ENCODE results near the gene RNF32. TPM values are rescaled to one million over a fixed set of nuclear protein-coding genes. Genes with fewer than 3 reads are reported as not detected.
A peak's percentile ranks its signal among the peaks of the same experiment; 100 is the strongest.

Gene RNF32
- total RNA-seq, 1 experiment from 2014 or later: 3.0 TPM

GRCh38 chr7:156702399-156702798, 61.8 kb downstream of the RNF32 start:
- H3K27me3 Mint-ChIP-seq (ENCODE audit: insufficient read depth, unreplicated experiment): no peaks in the 10 kb centered on the region
- intact Hi-C loops (cut with micrococcal nuclease): no loop called here
- ChIA-PET CTCF (no interaction called here), POLR2A (no interaction called here)
- no peak overlapping the region for H3K27ac Mint-ChIP-seq (ENCODE audit: low read depth, unreplicated experiment)
- peaks cover 13% of the 10 kb centered on the region for H3K4me1 Mint-ChIP-seq (ENCODE audit: insufficient read depth, unreplicated experiment)
- DNase-seq (ENCODE audit: unreplicated experiment): no peak
- H3K36me3 Mint-ChIP-seq (ENCODE audit: insufficient read depth, unreplicated experiment): peaks cover 27% of the 10 kb centered on the region
- TF ChIP-seq, protein P1, sequence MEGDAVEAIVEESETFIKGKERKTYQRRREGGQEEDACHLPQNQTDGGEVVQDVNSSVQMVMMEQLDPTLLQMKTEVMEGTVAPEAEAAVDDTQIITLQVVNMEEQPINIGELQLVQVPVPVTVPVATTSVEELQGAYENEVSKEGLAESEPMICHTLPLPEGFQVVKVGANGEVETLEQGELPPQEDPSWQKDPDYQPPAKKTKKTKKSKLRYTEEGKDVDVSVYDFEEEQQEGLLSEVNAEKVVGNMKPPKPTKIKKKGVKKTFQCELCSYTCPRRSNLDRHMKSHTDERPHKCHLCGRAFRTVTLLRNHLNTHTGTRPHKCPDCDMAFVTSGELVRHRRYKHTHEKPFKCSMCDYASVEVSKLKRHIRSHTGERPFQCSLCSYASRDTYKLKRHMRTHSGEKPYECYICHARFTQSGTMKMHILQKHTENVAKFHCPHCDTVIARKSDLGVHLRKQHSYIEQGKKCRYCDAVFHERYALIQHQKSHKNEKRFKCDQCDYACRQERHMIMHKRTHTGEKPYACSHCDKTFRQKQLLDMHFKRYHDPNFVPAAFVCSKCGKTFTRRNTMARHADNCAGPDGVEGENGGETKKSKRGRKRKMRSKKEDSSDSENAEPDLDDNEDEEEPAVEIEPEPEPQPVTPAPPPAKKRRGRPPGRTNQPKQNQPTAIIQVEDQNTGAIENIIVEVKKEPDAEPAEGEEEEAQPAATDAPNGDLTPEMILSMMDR (IDR thresholded peaks at IDR 0.05; ENCODE audit: unreplicated experiment): no peak
- H3K4me3 Mint-ChIP-seq (ENCODE audit: unreplicated experiment): no peak overlapping the region
- BruUV-seq (replicated peaks): no TSS peak
- no peaks in the 10 kb centered on the region for H3K9me3 Mint-ChIP-seq (ENCODE audit: unreplicated experiment)

DNA sequence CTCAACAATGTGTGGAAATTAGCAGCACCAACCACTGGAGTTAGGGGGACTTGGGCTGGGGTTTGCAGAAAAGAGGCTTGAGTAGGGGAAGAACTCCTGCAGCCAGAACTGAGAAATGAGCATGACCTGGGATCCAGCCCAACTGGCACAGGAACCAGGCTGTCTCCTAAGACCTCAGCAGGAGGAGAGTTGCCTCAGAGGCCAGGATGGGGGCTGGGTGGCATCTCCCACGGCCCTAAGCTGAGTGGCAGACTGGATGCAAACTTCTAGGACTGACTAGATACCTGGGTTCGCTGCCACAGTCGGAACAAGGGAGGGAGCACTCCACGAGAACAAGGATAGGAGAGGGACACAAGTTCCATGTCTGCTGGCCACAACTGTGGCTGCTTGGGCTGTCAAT, 62.6 kb downstream of the RNF32 start:
- Mint-ChIP-seq H3K4me3 (ENCODE audit: unreplicated experiment) (no peak overlapping the region), H3K9me3 (ENCODE audit: unreplicated experiment) (no peaks in the 10 kb centered on the region), H3K4me1 (ENCODE audit: insufficient read depth, unreplicated experiment) (peaks cover 13% of the 10 kb centered on the region), H3K36me3 (ENCODE audit: insufficient read depth, unreplicated experiment) (peaks cover 25% of the 10 kb centered on the region), H3K27me3 (ENCODE audit: insufficient read depth, unreplicated experiment) (no peaks in the 10 kb centered on the region), H3K27ac (ENCODE audit: low read depth, unreplicated experiment) (no peak overlapping the region)
- POLR2A ChIA-PET: no interaction called here
- no TSS peak for BruUV-seq (replicated peaks)
- CTCF ChIA-PET: no interaction called here
- no peak for DNase-seq (ENCODE audit: unreplicated experiment)
- intact Hi-C loops (cut with micrococcal nuclease): no loop called here
- TF ChIP-seq, protein P1 (IDR thresholded peaks at IDR 0.05; ENCODE audit: unreplicated experiment): no peak

DNA sequence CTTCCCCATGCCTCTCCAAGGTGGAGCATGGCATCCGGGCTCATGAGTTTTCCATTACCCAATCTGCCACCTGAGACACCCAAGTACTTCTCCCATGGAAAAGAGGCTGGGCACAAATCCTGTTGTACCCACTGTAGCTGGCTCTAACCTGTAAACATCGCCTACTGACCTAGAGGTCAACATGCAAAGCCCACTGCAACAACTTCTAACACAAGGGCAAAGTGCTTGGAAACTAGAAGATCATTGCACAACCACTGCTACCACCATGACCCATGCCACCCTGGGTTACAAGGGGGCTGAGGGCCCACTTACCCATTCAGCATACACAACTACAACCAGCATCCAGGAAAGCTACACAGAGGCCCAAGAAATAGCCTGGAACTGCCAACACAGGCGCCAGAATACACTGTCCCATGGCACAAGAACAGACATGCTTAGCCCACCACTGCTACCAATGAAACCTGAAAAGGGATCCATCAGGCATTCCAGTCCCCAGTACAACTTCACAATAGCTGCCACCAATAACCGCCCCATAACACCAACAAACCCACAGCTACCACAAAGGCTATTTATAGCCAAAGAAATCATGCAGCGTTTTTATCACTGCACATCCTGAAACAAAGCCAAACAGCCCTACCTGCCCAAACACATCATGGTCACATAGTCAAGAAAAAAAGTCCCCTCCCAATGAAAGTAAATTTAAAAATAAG, 63.4 kb downstream of the RNF32 start:
- no TSS peak for BruUV-seq (replicated peaks)
- CTCF ChIA-PET: interaction anchor here (0.6 kb wide), 1 partner anchor 546 kb away, joined by 3 read pairs; no protein-coding TSS in a partner anchor
- intact Hi-C loops (cut with micrococcal nuclease): no loop called here
- POLR2A ChIA-PET: no interaction called here
- Mint-ChIP-seq H3K9me3 (ENCODE audit: unreplicated experiment) (no peaks in the 10 kb centered on the region), H3K4me3 (ENCODE audit: unreplicated experiment) (no peak overlapping the region), H3K36me3 (ENCODE audit: insufficient read depth, unreplicated experiment) (peaks cover 21% of the 10 kb centered on the region), H3K4me1 (ENCODE audit: insufficient read depth, unreplicated experiment) (peaks cover 13% of the 10 kb centered on the region), H3K27ac (ENCODE audit: low read depth, unreplicated experiment) (no peak overlapping the region), H3K27me3 (ENCODE audit: insufficient read depth, unreplicated experiment) (no peaks in the 10 kb centered on the region)
- DNase-seq (ENCODE audit: unreplicated experiment): no peak
- TF ChIP-seq, protein P1 (IDR thresholded peaks at IDR 0.05; ENCODE audit: unreplicated experiment): no peak

DNA sequence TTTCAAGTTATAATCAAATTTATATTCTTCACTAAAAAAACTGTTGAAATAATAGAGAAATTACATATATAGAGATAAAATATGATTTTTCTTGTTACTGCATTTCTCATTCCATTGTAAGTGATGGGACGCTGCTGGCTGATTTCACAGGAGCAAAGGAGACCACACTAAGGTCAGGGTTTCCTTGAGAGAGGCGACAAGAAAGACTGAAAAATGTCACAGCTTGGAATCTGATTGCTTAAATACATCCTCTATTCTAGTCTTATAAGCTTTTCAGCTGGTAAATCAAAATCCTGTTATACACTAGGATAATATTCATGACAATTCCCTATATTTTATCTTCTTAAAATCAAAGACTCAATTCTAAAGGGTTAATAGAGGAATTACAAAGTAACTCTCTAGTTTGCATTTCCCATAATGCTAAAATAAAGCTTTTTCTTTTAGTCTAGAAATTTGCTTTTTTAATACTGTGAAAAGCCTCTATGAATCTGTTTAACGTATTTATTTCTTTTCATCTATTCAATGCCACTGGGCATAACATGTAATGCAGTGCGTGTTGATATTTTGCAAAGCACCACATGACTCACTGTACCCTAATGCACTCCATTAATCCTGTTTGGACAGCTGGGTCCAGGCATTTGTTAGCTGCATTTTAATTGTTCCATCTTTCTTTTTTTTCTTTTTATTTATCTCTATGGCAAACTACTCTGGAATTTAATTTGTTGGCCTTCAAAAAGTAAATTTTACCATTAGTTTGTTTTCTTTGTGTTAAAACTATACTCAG, 81.7 kb downstream of the RNF32 start:
- POLR2A ChIA-PET: interaction anchor here (0.7 to 0.8 kb wide), 2 partner anchors 9 to 353 kb away, joined by 3 read pairs; no protein-coding TSS in a partner anchor
- H3K27ac Mint-ChIP-seq (ENCODE audit: low read depth, unreplicated experiment): no peak overlapping the region
- H3K4me3 Mint-ChIP-seq (ENCODE audit: unreplicated experiment): no peak overlapping the region
- no TSS peak for BruUV-seq (replicated peaks)
- intact Hi-C loops (cut with micrococcal nuclease): no loop called here
- peaks cover 33% of the 10 kb centered on the region for H3K36me3 Mint-ChIP-seq (ENCODE audit: insufficient read depth, unreplicated experiment)
- H3K4me1 Mint-ChIP-seq (ENCODE audit: insufficient read depth, unreplicated experiment): peaks cover 10% of the 10 kb centered on the region
- H3K9me3 Mint-ChIP-seq (ENCODE audit: unreplicated experiment): no peaks in the 10 kb centered on the region
- TF ChIP-seq, protein P1 (IDR thresholded peaks at IDR 0.05; ENCODE audit: unreplicated experiment): no peak
- no peaks in the 10 kb centered on the region for H3K27me3 Mint-ChIP-seq (ENCODE audit: insufficient read depth, unreplicated experiment)
- CTCF ChIA-PET: interaction anchor here (0.6 to 0.7 kb wide), 3 partner anchors 571 to 921 kb away, joined by 3 to 4 read pairs (median 3); no protein-coding TSS in a partner anchor
- peak; percentile 47 for DNase-seq (ENCODE audit: unreplicated experiment)

All from MCF 10A (cell line).